A549 (cell line): ENCODE results near the gene C10orf62. TPM values are rescaled to one million over a fixed set of nuclear protein-coding genes. Genes with fewer than 3 reads are reported as not detected.

Experiments
- ATAC-seq, 2 experiments: fragments of 200-7000 bp in 1 of 2; fragments of >200 bp in 1 of 2; cut with Nextera tagmentation in 1 of 2; cut with Tn5 transposase in 1 of 2; 3 replicates each; pipeline versions ENCODE4 v1.8.0 to v1.9.1; 2018 to 2020; ENCODE audit warnings: mild to moderate bottlenecking in 1 of 2, moderate library complexity in 1 of 2
- CTCF ChIA-PET: fragments of 300-600 bp; sonication (Branson Sonifier 250); formaldehyde crosslinking; extraction: SDS; loops from one replicate; lab custom pipeline; 2021; ENCODE audit warnings: antibody characterized with exemption, inconsistent platforms; lab: Yijun Ruan, JAX
- POLR2A ChIA-PET: fragments of 350-600 bp; formaldehyde crosslinking; extraction: SDS; loops from one replicate; lab custom pipeline; 2021; ENCODE audit warnings: antibody characterized with exemption, inconsistent platforms; lab: Yijun Ruan, JAX
- DNase-seq, 2 experiments: peaks; one replicate each; pipeline versions ENCODE4 v3.0.0 to v3.0.0-alpha.2; 2011 to 2016; ENCODE audit warnings: low read depth in 1 of 2, low spot score in 1 of 2
- FAIRE-seq: peaks from 2 replicates; lab custom pipeline; 2011; peaks lifted over from hg19 to GRCh38; lab: Jason Lieb, UNC
- H3K27ac ChIP-seq, 2 experiments: fragments of >200 bp; sonication (Bioruptor Twin); formaldehyde crosslinking; 3 replicates each; pipeline ENCODE4 v1.5.1; 2016 to 2017
- H3K4me1 ChIP-seq: fragments of >200 bp; sonication (Bioruptor Twin); formaldehyde crosslinking; 3 replicates; pipeline ENCODE4 v1.6.1; 2016
- H3K4me2 ChIP-seq: fragments of >200 bp; sonication (Bioruptor Twin); formaldehyde crosslinking; 3 replicates; pipeline ENCODE4 v1.6.1; 2016
- H3K4me3 ChIP-seq: fragments of >200 bp; sonication (Bioruptor Twin); formaldehyde crosslinking; 3 replicates; pipeline ENCODE4 v1.5.1; 2016
- H3K9me3 ChIP-seq: fragments of >200 bp; sonication (Bioruptor Twin); formaldehyde crosslinking; 3 replicates; pipeline ENCODE4 v1.6.1; 2016
- CEBPB ChIP-seq, 2 experiments: fragments of >200 bp in 1 of 2; sonication (Bioruptor Twin) in 1 of 2; formaldehyde crosslinking in 1 of 2; IDR thresholded peaks; 2 replicates each; pipeline ENCODE4 v1.6.1; 2012 to 2016
- FOSB ChIP-seq: fragments of 250-450 bp; sonication (Bioruptor Pico); IDR thresholded peaks from 2 replicates; pipeline ENCODE4 v1.5.0; 2020; ENCODE audit warnings: mild to moderate bottlenecking, moderate library complexity
- HOXA7 ChIP-seq: fragments of 250-450 bp; sonication (Bioruptor Pico); IDR thresholded peaks from 2 replicates; pipeline ENCODE4 v1.5.0; 2020; ENCODE audit warnings: mild to moderate bottlenecking, moderate library complexity
- HOXB13 ChIP-seq: fragments of 250-450 bp; sonication (Bioruptor Pico); IDR thresholded peaks from 2 replicates; pipeline ENCODE4 v1.5.0; 2020; ENCODE audit warnings: low read depth, mild to moderate bottlenecking, moderate library complexity
- HOXB5 ChIP-seq: fragments of 250-450 bp; sonication (Bioruptor Pico); IDR thresholded peaks from 2 replicates; pipeline ENCODE4 v1.5.0; 2020; ENCODE audit warnings: mild to moderate bottlenecking, moderate library complexity
- MAZ ChIP-seq: fragments of 150-350 bp; IDR thresholded peaks from 2 replicates; pipeline ENCODE4 v1.6.1; 2014; ENCODE audit warnings: antibody characterized with exemption, low read depth, low read length, borderline replicate concordance
- MYC ChIP-seq: IDR thresholded peaks from 2 replicates; pipeline ENCODE4 v1.6.1; 2012; ENCODE audit warnings: mild to moderate bottlenecking, inconsistent platforms, low read length, improper control_type of control experiment, borderline replicate concordance
- NFE2L2 ChIP-seq: fragments of 150-350 bp; conservative IDR thresholded peaks from 2 replicates; pipeline ENCODE4 v1.6.1; 2014; ENCODE audit warnings: low read length
- NR3C1 ChIP-seq: fragments of >200 bp; sonication (Bioruptor Twin); formaldehyde crosslinking; IDR thresholded peaks from 3 replicates; pipeline ENCODE4 v1.6.1; 2017
- POLR2AphosphoS2 ChIP-seq: conservative IDR thresholded peaks from 2 replicates; pipeline ENCODE4 v1.6.1; 2012; ENCODE audit warnings: low read length, improper control_type of control experiment, inconsistent platforms
- RARB ChIP-seq: fragments of 250-450 bp; sonication (Bioruptor Pico); IDR thresholded peaks from 2 replicates; pipeline ENCODE4 v1.8.0; 2021; ENCODE audit warnings: mild to moderate bottlenecking, moderate library complexity
- SMC3 ChIP-seq: fragments of >200 bp; sonication (Bioruptor Twin); formaldehyde crosslinking; IDR thresholded peaks from 3 replicates; pipeline ENCODE4 v1.6.1; 2018; ENCODE audit warnings: inconsistent platforms
- SREBF2 ChIP-seq: fragments of 450-650 bp; IDR thresholded peaks from 2 replicates; pipeline ENCODE4 v1.6.1; 2014; ENCODE audit warnings: mild to moderate bottlenecking, moderate library complexity
- ZC3H11A ChIP-seq: fragments of 450-650 bp; IDR thresholded peaks from 2 replicates; pipeline ENCODE4 v1.6.1; 2014; ENCODE audit warnings: antibody characterized with exemption, mild to moderate bottlenecking
- ZFP36 ChIP-seq: fragments of 450-650 bp; IDR thresholded peaks from 2 replicates; pipeline ENCODE4 v1.6.1; 2014; ENCODE audit warnings: borderline replicate concordance; ENCODE audit not compliant: partially characterized antibody
- WGBS: methylation state at CpG from one replicate; pipeline ENCODE4 v1.1.6; 2017; ENCODE audit errors: missing lambda C conversion rate; 5-methylcytosine and 5-hydroxymethylcytosine counted together
- polyA plus RNA-seq, 4 experiments: library from polyadenylated mRNA; depleted of rRNA in 3 of 4; stranded (reverse); fragments of >200 nt; fragmentation: RNase III in 1 of 4; extraction: RNeasy Plus Mini Kit Qiagen cat#74134 plus additional on column Dnase treatment in 1 of 4; gene quantifications; 2 replicates in 3 of 4; 3 replicates in 1 of 4; pipeline ENCODE4 v1.2.3, GENCODE V29; 2011 to 2017
- TF ChIP-seq, protein P1 (sequence below): fragments of 200-600 bp; sonication (generic); IDR thresholded peaks from 2 replicates; pipeline ENCODE4 v1.6.1; 2016; ENCODE audit warnings: antibody characterized with exemption, mild to moderate bottlenecking, moderate library complexity
- TF ChIP-seq, protein P2 (sequence below): IDR thresholded peaks from 2 replicates; pipeline ENCODE4 v1.6.1; 2012; ENCODE audit warnings: low read depth, borderline replicate concordance
- TF ChIP-seq, protein P3 (sequence below): fragments of 450-650 bp; IDR thresholded peaks from 2 replicates; pipeline ENCODE4 v1.6.1; 2014; ENCODE audit warnings: antibody characterized with exemption
- TF ChIP-seq, protein P4 (sequence below): fragments of >200 bp; sonication (Bioruptor Twin); formaldehyde crosslinking; IDR thresholded peaks from 2 replicates; pipeline ENCODE4 v1.6.1; 2016

C10orf62 gene
- polyA plus RNA-seq, 2 of the 4 experiments (the other 2 are of a cell fraction) = not detected

DNA sequence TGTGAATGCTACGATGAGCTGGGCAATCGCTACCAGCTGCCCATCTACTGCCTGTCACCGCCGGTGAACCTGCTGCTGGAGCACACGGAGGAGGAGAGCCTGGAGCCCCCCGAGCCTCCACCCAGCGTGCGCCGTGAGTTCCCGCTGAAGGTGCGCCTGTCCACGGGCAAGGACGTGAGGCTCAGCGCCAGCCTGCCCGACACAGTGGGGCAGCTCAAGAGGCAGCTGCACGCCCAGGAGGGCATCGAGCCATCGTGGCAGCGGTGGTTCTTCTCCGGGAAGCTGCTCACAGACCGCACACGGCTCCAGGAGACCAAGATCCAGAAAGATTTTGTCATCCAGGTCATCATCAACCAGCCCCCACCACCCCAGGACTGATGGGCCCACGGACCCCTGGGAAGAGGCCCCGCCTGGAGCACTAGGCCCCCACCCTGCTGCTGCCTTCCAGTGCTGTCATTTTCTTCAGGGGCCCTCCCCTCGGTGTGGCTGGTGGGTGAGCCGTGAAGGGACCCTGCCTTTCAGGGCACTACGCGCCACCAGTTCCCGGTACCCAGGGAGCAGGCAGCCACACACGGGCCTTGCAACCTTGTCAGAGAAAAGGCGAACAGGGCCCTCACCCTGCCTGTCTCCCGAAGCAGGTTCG lies 19.3 kb upstream of the C10orf62 start:
- Histone ChIP-seq H3K4me3 (no peak overlapping the region), H3K4me2 (no peak overlapping the region), H3K4me1 (peaks cover 45% of the 10 kb centered on the region), H3K27ac (peak overlapping the region in 1 of 2 experiments; percentile 91; a peak in 3 of 6 replicates), H3K9me3 (no peaks in the 10 kb centered on the region)
- WGBS = 91% methylated on average over 14 of the region's 33 CpGs
- ATAC-seq (no peak), FAIRE-seq (no peak), DNase-seq (no peak)
- TF ChIP-seq HOXA7 (CRISPR knock-in tag) = no peak
- TF ChIP-seq HOXB5 (CRISPR knock-in tag) = no peak
- TF ChIP-seq, protein P1, sequence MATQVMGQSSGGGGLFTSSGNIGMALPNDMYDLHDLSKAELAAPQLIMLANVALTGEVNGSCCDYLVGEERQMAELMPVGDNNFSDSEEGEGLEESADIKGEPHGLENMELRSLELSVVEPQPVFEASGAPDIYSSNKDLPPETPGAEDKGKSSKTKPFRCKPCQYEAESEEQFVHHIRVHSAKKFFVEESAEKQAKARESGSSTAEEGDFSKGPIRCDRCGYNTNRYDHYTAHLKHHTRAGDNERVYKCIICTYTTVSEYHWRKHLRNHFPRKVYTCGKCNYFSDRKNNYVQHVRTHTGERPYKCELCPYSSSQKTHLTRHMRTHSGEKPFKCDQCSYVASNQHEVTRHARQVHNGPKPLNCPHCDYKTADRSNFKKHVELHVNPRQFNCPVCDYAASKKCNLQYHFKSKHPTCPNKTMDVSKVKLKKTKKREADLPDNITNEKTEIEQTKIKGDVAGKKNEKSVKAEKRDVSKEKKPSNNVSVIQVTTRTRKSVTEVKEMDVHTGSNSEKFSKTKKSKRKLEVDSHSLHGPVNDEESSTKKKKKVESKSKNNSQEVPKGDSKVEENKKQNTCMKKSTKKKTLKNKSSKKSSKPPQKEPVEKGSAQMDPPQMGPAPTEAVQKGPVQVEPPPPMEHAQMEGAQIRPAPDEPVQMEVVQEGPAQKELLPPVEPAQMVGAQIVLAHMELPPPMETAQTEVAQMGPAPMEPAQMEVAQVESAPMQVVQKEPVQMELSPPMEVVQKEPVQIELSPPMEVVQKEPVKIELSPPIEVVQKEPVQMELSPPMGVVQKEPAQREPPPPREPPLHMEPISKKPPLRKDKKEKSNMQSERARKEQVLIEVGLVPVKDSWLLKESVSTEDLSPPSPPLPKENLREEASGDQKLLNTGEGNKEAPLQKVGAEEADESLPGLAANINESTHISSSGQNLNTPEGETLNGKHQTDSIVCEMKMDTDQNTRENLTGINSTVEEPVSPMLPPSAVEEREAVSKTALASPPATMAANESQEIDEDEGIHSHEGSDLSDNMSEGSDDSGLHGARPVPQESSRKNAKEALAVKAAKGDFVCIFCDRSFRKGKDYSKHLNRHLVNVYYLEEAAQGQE = no peak
- no peak for TF ChIP-seq CEBPB (IDR thresholded peaks at IDR 0.05)
- no peak for TF ChIP-seq ZFP36
- TF ChIP-seq, protein P2, sequence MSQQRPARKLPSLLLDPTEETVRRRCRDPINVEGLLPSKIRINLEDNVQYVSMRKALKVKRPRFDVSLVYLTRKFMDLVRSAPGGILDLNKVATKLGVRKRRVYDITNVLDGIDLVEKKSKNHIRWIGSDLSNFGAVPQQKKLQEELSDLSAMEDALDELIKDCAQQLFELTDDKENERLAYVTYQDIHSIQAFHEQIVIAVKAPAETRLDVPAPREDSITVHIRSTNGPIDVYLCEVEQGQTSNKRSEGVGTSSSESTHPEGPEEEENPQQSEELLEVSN = no peak
- no peak for TF ChIP-seq NR3C1
- no peak for TF ChIP-seq RARB
- no peak for TF ChIP-seq POLR2AphosphoS2
- CTCF ChIA-PET = interaction anchor here (1.1 to 33.8 kb wide), 8 partner anchors 8 to 107 kb away, joined by 3 to 1048 read pairs (median 12); partner anchors contain the start of genes C10orf62, HOGA1 and UBTD1
- POLR2A ChIA-PET = no interaction called here

DNA sequence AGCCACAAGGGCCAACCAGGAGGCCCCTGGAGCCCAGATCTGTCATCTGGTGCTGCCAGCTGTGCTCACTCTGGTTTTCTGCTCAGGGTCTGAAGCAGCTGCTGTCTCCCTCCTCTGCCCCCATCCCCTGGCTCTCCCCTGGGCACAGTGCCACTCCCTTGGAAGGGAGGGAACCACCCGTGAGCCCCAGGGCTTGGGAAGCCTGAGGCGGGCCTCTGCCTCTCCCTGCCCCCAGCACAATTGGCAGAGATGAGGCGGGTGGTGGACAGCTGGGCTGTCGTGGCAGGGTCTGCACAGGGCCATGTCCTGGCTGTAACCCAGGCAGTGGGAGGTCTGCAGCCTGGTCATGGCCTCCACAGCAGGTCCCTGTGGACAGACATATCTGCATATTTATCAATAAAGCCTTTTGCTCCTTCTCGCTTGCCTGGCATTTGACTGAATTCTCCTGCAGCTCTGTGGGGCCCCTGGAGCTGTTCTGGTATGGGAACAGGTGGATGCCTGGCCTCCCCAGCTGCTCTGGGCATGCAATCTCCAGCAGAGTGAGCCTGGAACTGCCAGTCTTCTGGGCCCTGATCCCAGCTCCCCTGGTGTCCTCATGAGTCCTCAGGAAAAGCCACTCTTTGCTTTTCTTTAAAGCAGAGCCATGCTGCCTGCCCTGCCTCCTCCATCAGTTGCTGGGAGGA lies 18.6 kb upstream of the C10orf62 start:
- Histone ChIP-seq H3K9me3 (no peaks in the 10 kb centered on the region), H3K4me3 (no peak overlapping the region), H3K4me2 (peak overlapping the region; percentile 72; the same call in 2 of the 3 replicates), H3K27ac (peak overlapping the region; percentile 91 to 93; a peak in 4 of 6 replicates), H3K4me1 (peaks cover 51% of the 10 kb centered on the region)
- DNase-seq = no peak
- POLR2A ChIA-PET = no interaction called here
- no peak for ATAC-seq
- CTCF ChIA-PET = interaction anchor here (1.0 to 33.8 kb wide), 26 partner anchors 14 to 190 kb away, joined by 3 to 1048 read pairs (median 6); partner anchors contain the start of genes AVPI1, C10orf62, HOGA1 and MORN4
- TF ChIP-seq, protein P3, sequence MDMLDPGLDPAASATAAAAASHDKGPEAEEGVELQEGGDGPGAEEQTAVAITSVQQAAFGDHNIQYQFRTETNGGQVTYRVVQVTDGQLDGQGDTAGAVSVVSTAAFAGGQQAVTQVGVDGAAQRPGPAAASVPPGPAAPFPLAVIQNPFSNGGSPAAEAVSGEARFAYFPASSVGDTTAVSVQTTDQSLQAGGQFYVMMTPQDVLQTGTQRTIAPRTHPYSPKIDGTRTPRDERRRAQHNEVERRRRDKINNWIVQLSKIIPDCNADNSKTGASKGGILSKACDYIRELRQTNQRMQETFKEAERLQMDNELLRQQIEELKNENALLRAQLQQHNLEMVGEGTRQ = no peak
- TF ChIP-seq NFE2L2 (no peak), HOXA7 (CRISPR knock-in tag) (no peak), ZC3H11A (no peak), FOSB (CRISPR knock-in tag) (no peak), HOXB13 (CRISPR knock-in tag) (no peak), MAZ (no peak), SREBF2 (no peak), MYC (no peak), SMC3 (no peak), RARB (no peak)
- TF ChIP-seq, protein P4, sequence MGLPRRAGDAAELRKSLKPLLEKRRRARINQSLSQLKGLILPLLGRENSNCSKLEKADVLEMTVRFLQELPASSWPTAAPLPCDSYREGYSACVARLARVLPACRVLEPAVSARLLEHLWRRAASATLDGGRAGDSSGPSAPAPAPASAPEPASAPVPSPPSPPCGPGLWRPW = no peak
- TF ChIP-seq, protein P2 = no peak
- 79% methylated on average over 5 of the region's 5 CpGs for WGBS
- no peak for FAIRE-seq
